Measurements from ENCODE around the gene ARL1.
"Not testable (repeated sequence)": the region's sequence is repeated elsewhere in the genome, so short reads cannot be mapped to it uniquely, and the experiment has no call there.

The ARL1 gene

DNA sequence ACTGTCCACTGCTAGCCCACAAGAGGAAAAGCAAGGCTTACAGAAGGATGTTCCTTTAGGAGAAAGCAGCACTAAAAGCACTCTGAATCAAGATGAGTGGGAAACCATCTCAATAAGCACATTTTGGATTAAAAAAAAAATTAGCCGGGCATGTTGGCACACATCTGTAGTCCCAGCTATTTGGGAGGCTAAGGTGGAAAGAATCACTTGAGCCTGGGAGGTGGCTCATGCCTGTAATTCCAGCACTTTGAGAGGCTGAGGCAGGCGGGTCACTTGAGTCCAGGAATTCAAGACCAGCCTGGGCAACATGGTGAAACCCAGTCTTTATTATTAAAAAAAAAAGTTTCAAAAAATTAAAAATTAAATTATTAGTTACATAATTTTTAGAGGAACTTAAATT is 17.0 kb upstream of the ARL1 start:
- no peak overlapping the region for H3K4me3 ChIP-seq (ENCODE audit: low read depth, low read length)
- TF ChIP-seq, protein P1, sequence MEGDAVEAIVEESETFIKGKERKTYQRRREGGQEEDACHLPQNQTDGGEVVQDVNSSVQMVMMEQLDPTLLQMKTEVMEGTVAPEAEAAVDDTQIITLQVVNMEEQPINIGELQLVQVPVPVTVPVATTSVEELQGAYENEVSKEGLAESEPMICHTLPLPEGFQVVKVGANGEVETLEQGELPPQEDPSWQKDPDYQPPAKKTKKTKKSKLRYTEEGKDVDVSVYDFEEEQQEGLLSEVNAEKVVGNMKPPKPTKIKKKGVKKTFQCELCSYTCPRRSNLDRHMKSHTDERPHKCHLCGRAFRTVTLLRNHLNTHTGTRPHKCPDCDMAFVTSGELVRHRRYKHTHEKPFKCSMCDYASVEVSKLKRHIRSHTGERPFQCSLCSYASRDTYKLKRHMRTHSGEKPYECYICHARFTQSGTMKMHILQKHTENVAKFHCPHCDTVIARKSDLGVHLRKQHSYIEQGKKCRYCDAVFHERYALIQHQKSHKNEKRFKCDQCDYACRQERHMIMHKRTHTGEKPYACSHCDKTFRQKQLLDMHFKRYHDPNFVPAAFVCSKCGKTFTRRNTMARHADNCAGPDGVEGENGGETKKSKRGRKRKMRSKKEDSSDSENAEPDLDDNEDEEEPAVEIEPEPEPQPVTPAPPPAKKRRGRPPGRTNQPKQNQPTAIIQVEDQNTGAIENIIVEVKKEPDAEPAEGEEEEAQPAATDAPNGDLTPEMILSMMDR (IDR thresholded peaks at IDR 0.05; ENCODE audit: control insufficient read depth, extremely low read depth, insufficient read depth) = no peak
- DNase-seq (ENCODE audit: low read depth) = no peak

DNA sequence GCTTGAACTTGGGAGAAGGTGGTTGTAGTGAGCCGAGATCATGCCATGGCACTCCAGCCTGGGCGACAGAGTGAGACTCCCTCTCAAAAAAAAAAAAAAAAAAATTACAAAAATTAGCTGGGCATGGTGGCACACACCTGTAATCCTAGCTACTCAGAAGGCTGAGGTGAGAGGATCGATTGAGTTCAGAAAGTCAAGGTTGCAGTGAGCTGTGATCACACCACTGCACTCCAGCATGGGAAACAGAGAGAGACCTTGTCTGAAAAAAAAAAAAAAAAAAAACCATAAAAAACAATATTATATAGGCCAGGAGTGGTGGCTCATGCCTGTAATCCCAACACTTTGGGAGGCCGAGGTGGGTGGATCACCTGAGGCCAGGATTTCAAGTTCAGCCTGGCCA is 14.5 kb upstream of the ARL1 start:
- H3K4me3 ChIP-seq (ENCODE audit: low read depth, low read length); DNase-seq (ENCODE audit: low read depth): not testable (repeated sequence)

DNA sequence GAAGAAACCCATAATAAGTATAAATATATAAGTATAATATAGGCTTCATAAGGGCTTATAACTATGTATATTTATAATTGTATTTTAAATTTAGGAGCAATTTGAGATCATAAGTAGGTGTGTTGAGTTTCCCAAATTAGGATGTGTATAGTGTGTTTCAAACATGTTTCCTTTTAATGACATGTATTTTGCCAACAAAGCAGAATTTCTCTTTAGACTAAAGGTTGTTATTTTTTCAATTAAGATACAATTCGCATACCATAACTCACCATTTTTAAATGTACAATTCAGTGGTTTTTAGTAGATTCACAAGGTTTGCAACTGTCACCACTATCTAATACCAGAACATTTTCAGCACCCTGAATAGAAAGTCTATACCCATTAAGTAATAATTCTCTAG is 7.7 kb upstream of the ARL1 start:
- no peak overlapping the region for H3K4me3 ChIP-seq (ENCODE audit: low read depth, low read length)
- DNase-seq (ENCODE audit: low read depth) = no peak
- TF ChIP-seq, protein P1 (IDR thresholded peaks at IDR 0.05; ENCODE audit: control insufficient read depth, extremely low read depth, insufficient read depth) = no peak

DNA sequence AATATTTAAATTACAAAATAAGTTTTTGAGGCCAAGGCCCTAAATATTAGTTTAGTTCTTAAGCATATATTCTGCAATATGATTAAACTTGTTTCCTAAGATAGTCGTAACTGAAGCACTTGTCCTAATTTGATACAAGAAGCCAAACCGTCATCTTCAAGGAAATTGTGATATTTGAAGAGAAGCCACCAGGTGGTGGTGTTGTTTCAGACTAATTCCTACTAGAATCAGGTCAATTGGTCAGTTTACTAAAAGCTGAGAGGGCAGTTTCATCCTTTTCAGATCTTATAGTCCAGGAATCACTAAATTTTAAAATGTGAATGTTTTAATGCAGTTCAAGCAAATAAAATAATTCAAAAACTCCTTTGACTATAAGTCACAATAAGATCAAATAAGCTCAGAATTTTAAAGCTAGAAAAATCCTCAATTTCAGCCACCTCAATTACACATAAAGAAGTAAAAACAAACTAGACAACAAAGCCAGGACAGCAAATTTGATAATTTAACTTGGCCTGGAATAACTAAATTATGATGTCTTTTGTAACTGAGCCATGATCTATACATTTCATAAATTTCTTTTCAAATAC is 7.1 kb upstream of the ARL1 start:
- peak; percentile 67 for DNase-seq (ENCODE audit: low read depth)
- TF ChIP-seq, protein P1 (IDR thresholded peaks at IDR 0.05; ENCODE audit: control insufficient read depth, extremely low read depth, insufficient read depth) = peak; percentile 62
- H3K4me3 ChIP-seq (ENCODE audit: low read depth, low read length) = no peak overlapping the region

DNA sequence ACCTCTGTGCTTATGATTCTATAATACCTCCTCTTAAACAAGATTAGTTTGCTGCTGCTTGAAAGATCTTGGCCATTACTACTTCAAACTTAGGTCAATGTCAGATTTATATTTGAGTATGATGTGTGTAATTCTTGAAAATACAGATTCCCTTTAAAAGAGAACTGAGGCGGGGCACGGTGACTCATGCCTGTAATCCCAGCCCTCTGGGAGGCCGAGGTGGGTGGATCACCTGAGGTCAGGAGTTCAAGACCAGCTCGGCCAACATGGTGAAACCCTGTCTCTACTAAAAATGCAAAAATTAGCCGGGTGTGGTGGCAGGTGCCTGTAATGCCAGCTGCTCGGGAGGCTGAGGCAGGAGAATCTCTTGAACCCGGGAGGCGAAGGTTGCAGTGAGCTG is 2.6 kb upstream of the ARL1 start:
- not testable (repeated sequence) for DNase-seq (ENCODE audit: low read depth); H3K4me3 ChIP-seq (ENCODE audit: low read depth, low read length)

DNA sequence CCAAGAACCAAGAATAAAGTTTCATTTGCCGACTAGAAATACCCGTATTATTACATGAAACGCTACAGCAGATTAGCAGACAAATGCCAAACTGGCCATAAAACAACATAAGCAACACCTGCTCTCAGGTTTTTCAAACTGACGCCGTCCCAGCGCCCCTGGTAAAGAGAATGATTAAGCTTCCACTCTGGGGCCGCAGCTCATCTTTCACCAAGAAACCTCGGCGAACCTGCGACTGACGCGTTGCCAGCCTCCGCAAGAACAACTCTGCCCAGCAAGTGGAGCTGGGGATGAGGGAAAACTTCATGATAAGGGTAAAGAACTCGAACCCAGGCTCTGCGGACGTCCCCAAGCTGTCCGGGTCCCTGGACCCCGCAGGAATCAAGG is 530 bp downstream of the ARL1 start:
- TF ChIP-seq, protein P1 (IDR thresholded peaks at IDR 0.05; ENCODE audit: control insufficient read depth, extremely low read depth, insufficient read depth) = no peak
- H3K4me3 ChIP-seq (ENCODE audit: low read depth, low read length) = peak overlapping the region; percentile 86
- no peak for DNase-seq (ENCODE audit: low read depth)

DNA sequence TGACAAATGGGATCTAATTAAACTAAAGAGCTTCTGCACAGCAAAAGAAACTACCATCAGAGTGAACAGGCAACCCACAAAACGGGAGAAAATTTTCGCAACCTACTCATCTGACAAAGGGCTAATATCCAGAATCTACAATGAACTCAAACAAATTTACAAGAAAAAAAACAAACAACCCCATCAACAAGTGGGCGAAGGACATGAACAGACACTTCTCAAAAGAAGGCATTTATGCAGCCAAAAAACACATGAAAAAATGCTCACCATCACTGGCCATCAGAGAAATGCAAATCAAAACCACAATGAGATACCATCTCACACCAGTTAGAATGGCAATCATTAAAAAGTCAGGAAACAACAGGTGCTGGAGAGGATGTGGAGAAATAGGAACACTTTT is 16.4 kb downstream of the ARL1 start:
- not testable (repeated sequence) for DNase-seq (ENCODE audit: low read depth)

DNA sequence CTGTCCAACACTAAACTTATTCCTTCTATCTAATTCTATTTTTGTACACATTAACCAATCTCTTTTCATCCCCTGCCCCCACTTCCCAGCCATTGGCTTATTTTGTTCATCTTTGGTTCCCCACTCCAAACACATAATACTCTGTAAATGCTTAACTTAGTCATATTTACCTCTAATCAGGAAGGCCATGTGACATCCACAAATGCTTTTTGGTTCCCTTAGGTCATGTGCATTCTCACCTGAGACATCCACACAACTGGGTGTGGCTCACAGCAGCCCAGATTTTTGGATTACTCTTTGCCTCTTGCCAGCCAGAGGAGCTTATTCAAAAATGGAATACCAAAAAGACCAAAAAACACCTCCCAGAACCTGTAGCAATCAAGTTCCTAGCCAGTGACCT is 28.4 kb downstream of the ARL1 start:
- TF ChIP-seq, protein P1 (IDR thresholded peaks at IDR 0.05; ENCODE audit: control insufficient read depth, extremely low read depth, insufficient read depth) = no peak
- H3K4me3 ChIP-seq (ENCODE audit: low read depth, low read length) = no peak overlapping the region
- DNase-seq (ENCODE audit: low read depth) = no peak

More for the DNA sequence above, 16.4 kb downstream of the ARL1 start:
- H3K4me3 ChIP-seq (ENCODE audit: low read depth, low read length) = not testable (repeated sequence)

DNA sequence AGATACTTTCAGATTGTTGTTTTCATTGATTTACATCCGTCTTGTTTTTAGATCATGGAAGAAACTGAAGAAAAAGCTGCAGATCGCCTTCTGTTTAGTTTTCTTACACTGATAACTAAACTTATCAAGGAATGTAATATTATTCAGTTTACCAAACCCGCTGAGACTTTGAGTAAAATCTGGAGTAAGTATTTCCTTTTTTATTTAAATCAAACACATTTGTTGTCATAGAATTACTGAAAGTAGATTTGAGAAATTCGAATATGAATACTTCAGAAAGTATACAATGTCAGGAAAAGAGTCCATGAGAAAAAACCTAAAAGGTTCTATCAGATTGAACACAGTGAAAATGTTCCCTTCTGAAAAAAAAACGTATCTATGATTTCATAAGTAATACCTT is 32.0 kb downstream of the ARL1 start:
- H3K4me3 ChIP-seq (ENCODE audit: low read depth, low read length) = no peak overlapping the region
- TF ChIP-seq, protein P1 (IDR thresholded peaks at IDR 0.05; ENCODE audit: control insufficient read depth, extremely low read depth, insufficient read depth) = no peak
- no peak for DNase-seq (ENCODE audit: low read depth)
